ENCODE results near the gene ALG12.

ALG12 gene

DNA sequence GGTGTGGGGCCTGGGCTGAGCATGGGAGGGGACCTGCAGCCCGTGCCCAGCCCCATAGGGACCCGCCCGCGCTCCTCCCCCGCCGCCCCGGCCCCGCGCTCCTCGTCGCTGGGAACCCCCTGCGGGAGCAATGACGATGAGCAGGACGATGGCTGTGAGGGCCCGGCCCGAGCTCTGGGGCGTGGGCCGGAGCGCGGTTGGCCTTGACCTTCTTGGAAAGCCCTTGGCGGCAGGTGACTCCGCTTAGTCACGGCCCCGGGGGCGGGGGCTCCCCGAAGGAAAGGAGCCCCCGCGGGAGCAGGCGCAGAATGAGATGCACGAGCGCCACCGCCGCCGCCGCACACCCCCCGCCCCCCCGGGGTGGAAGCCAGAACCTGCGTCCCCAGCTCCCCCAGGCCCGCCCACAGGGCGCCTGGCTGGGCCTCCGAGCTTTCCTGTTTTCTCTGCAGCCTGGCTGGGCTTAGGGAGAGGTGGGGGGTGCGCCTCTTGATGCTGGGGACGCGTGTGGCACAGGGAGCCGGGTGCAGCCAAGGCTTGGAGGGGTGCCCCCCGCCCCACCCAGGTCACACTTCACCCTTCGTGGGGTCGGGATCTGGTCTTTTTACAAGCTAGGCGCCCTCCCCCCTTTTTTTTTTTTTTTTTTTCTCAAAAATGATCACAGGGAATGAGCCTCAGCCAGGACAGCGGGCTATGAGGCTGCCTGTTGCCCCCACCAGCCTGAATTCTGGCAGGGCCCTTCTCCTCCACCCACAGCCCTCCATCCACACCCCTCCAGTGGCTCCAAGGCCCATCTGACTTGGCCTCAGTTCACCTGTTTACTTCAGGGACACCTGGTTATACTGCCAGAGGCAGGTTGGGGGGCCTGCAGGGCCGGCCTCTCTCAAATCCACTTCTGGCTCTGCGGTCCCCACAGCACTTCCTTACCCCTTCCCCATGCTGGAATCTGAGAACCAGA, 18.1 kb upstream of the ALG12 start:
- DNase-seq (ENCODE audit: low read depth) = peak; percentile 60
- TF ChIP-seq, protein P1, sequence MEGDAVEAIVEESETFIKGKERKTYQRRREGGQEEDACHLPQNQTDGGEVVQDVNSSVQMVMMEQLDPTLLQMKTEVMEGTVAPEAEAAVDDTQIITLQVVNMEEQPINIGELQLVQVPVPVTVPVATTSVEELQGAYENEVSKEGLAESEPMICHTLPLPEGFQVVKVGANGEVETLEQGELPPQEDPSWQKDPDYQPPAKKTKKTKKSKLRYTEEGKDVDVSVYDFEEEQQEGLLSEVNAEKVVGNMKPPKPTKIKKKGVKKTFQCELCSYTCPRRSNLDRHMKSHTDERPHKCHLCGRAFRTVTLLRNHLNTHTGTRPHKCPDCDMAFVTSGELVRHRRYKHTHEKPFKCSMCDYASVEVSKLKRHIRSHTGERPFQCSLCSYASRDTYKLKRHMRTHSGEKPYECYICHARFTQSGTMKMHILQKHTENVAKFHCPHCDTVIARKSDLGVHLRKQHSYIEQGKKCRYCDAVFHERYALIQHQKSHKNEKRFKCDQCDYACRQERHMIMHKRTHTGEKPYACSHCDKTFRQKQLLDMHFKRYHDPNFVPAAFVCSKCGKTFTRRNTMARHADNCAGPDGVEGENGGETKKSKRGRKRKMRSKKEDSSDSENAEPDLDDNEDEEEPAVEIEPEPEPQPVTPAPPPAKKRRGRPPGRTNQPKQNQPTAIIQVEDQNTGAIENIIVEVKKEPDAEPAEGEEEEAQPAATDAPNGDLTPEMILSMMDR (IDR thresholded peaks at IDR 0.05; ENCODE audit: insufficient read depth, low read depth, low read length, missing control alignments) = no peak
- peak overlapping the region; percentile 4 for H3K4me3 ChIP-seq (ENCODE audit: low read length)

DNA sequence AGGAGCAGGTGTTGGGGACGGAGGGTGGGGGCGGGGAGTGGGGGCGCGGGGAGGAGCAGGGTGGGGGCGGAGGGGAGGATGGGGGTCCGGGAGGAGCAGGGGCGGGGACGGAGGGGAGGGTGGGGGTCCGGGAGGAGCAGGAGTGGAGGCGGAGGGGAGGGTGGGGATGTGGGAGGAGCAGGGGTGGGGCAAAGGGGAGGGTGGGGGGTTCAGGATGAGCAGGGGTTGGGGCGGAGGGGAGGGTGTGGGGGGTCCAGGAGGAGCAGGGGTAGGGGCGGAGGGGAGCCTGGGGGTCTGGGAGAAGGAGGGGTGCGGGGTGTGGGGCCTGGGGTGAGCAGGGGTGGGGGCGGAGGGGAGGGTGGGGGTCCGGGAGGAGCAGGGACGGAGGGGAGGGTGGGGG, 17.3 kb upstream of the ALG12 start:
- TF ChIP-seq, protein P1 (IDR thresholded peaks at IDR 0.05; ENCODE audit: insufficient read depth, low read depth, low read length, missing control alignments) = no peak
- no peak for DNase-seq (ENCODE audit: low read depth)
- H3K4me3 ChIP-seq (ENCODE audit: low read length) = no peak overlapping the region

DNA sequence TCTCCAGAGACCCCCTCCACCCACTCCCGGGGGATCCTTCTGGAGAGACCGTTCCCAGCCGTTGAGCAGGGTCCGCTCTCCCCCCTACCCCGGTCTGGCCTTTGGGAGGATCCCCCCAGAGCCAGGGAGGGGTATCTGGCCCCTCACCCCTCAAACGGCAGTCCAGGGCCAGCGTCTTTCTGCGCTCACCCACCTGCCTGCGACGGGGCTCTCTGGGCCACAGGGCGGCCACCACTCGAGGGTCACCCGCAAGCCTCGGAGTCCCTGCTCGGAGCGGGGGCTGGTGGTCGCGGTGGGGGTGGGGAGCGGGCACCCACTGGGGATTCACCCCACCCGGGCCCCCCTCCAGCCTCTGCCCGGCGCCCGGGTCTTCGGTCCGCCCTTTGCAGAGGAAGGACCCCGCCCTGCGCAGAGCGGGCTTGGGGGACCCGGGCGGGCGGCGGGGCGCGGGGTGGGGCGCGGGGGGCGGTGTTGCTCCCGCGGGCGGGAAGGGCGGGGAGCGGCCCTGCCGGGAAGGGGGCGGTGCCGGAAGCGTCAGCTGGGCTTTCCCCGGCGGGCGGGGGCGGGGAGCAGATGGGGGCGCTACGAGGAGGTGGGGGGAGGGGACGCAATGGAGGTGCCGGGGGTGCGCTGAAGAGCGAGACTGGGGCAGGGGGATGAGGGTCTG, 16.8 kb upstream of the ALG12 start:
- H3K4me3 ChIP-seq (ENCODE audit: low read length) = no peak overlapping the region
- DNase-seq (ENCODE audit: low read depth) = peak; percentile 36
- TF ChIP-seq, protein P1 (IDR thresholded peaks at IDR 0.05; ENCODE audit: insufficient read depth, low read depth, low read length, missing control alignments) = no peak

DNA sequence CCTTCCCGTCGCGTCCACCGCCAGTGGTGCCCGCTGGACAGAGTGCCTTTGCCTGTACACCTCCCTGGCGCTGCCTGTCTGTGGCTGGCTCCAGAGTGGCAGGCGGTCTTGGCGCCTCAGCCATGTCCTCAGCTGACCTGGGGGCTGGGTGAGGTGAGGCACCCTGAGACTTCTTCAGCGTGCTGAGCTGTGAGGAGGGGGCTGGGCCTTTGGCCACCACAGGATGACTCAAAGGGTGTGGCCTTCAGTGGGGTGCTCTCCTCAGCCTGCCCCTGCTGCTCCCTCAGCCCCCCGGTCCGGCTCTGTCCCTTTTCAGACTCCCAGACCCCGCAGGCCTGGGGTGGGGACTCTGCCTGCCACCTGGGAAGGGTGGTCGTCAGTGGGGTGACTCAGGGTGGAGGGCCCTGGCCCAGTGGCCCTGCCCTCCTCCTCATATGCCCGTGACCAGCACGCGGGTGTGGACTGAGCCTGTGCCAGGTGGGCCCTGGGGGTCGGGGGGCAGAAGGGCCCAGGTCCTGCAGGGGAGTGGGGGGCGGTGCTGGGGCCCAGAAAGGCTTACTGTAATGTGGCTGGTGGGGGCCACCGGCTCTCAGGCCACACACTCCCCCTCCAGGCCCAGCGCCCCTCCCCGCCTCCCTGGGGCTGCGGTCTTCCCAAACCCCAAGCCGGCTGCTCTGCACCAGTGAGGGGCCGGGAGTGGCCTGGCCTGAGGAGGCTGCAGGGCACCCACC, 16.1 kb upstream of the ALG12 start:
- TF ChIP-seq, protein P1 (IDR thresholded peaks at IDR 0.05; ENCODE audit: insufficient read depth, low read depth, low read length, missing control alignments) = no peak
- H3K4me3 ChIP-seq (ENCODE audit: low read length) = no peak overlapping the region
- peak; percentile 31 for DNase-seq (ENCODE audit: low read depth)

DNA sequence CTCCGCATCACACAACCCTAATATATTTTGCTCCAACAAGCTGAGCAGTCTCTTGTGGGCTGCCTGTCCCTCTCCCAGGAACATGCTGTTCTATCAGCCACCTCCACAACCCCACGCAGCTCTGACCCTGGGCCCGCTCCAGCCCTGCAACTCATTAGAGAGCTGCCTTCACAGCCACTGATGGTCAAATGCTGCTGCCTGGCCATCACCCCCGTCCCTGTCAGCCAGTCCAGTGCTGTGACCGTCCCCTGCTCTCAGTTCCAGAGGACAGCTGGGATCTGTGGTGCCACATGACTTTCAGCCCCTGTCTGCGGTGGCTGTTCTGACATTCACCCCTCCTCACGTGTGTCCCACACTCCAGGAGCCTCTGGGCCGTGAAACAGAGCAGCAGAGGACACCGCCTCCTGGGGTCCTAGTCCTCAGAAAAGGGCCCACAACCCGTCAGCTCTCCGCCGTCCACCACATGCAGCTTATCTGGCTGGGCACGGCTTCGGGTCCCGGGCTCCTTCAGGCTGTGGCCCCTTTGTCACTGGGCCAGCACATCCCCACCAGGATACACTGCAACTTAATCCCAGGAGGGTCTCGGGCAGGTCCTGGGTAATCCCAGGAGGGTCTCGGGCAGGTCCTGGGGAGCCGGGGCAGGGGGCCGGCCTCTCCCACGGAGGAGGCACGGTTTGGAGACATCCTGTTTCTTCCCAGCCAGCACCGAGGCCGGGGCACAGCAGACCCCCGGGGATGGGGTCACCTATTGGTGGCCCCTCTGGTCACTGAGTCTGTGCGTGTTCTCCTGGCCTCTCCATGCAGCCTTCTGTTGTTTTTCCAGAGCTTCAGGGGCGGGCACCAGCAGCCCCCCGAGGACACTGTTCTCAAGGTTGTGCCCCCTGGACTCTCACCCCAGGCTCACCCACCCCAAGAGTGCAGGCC, 15.3 kb upstream of the ALG12 start:
- DNase-seq (ENCODE audit: low read depth) = no peak
- TF ChIP-seq, protein P1 (IDR thresholded peaks at IDR 0.05; ENCODE audit: insufficient read depth, low read depth, low read length, missing control alignments) = no peak

More for the DNA sequence above, 15.3 kb upstream of the ALG12 start:
- no peak overlapping the region for H3K4me3 ChIP-seq (ENCODE audit: low read length)
